ENCODE data around the gene PACS2.
A peak's percentile ranks its signal among the peaks of the same experiment; 100 is the strongest.
"Not testable (repeated sequence)": the region's sequence is repeated elsewhere in the genome, so short reads cannot be mapped to it uniquely, and the experiment has no call there.

PACS2 gene

DNA sequence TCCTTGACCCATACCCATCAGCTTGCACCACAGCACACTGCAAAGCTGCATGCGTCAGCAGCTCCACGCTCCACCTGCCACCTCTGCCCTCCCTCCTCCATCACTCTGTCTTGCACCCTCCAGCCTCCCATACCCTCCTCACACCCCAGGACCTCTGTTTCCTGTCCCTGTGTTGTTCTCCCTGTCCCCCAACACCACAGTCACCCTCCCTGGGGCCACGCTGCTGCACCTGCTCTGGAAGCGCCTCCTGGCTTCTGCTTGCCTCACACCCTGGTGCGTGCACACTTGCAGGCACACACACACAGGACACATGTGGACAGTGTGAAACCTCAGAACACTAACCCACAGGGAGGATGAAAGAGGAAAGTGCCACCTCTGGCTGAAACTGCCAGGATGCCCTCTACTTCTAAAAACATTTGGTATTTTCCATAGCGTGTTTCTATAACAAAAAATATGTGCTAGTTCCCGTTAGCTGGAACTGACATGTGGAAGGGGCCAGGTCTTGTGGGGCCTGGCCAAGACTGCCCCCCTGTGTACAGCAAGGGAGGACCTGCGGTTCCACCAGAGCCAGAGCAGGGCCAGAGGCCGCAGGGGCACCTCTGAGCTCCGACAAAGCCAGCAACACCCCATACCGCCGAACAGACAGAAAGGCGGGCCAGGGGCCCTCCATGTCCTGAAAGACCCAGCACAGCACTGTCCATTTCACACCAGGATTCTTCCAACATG is 23.8 kb upstream of the PACS2 start:
- TF ChIP-seq, protein P1, sequence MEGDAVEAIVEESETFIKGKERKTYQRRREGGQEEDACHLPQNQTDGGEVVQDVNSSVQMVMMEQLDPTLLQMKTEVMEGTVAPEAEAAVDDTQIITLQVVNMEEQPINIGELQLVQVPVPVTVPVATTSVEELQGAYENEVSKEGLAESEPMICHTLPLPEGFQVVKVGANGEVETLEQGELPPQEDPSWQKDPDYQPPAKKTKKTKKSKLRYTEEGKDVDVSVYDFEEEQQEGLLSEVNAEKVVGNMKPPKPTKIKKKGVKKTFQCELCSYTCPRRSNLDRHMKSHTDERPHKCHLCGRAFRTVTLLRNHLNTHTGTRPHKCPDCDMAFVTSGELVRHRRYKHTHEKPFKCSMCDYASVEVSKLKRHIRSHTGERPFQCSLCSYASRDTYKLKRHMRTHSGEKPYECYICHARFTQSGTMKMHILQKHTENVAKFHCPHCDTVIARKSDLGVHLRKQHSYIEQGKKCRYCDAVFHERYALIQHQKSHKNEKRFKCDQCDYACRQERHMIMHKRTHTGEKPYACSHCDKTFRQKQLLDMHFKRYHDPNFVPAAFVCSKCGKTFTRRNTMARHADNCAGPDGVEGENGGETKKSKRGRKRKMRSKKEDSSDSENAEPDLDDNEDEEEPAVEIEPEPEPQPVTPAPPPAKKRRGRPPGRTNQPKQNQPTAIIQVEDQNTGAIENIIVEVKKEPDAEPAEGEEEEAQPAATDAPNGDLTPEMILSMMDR (conservative IDR thresholded peaks at IDR 0.05; ENCODE audit: low read depth, low read length): peak; percentile 23
- DNase-seq (ENCODE audit: low read depth): no peak
- H3K4me3 ChIP-seq (ENCODE audit: low read length): no peak overlapping the region

DNA sequence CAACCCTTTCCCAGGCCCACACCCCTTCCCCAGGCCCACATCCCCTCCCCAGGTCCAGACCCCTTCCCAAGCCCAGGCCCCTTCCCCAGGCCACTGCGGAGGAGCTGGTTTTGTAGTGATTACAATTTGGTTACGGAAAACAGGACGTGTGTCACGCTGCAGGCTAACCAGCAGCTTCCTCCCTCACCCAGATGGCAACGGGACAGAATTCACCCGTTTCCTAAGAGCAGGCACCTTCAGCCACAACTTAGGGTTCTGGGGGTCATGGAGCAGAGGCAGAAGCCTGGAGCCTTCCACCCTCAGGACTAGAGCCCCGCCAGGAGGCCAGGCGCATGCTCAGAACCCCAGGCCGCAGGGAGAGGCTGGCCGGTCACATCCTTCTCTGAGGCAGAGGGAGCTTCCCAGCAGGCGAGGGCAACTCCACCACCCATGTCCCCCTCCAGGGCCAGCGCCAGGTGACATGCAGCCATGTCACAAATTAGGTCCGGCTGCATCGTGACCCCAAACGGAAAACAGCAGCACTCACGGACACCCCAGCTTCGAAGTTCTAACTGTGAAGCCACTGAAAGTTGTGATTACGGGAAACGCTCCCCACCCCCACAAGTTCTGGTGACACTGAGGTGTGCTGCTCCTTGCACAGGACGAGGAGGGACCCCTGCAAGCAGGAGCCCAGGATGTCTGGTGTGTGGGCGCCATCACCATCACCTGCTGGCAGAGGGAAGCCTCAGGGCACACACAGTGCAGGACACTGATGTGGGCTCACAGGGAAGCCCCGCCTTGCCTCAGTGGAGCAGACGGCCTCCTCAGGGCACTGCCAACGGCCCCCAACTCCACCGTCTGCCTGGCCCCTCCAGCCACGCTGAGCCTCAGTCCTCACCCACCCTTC is 21.5 kb upstream of the PACS2 start:
- no peak overlapping the region for H3K4me3 ChIP-seq (ENCODE audit: low read length)
- TF ChIP-seq, protein P1 (conservative IDR thresholded peaks at IDR 0.05; ENCODE audit: low read depth, low read length): no peak
- DNase-seq (ENCODE audit: low read depth): no peak

DNA sequence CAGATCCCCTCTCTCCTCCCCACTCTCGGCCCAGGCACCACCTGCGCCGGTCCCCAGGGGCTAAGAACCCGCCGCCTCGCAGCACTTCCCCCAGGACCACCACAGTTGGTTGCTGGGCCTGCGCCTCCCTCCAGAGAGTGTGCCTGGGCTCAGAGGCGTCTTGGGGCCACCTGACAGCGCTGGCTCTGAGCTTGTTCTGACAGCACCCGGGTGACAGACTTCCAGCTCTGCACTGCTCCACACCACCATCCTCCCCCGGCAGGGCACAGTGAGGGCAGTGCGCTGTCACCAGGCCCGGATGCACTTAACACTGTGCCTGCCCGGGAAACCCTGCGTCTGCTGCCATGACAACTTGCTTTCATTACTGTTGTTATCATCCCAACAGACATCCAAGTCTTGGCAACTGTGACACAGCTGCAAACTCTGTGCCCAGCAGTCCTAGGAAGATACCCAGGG is 20.4 kb upstream of the PACS2 start:
- no peak for DNase-seq (ENCODE audit: low read depth)
- H3K4me3 ChIP-seq (ENCODE audit: low read length): no peak overlapping the region
- TF ChIP-seq, protein P1 (conservative IDR thresholded peaks at IDR 0.05; ENCODE audit: low read depth, low read length): no peak

DNA sequence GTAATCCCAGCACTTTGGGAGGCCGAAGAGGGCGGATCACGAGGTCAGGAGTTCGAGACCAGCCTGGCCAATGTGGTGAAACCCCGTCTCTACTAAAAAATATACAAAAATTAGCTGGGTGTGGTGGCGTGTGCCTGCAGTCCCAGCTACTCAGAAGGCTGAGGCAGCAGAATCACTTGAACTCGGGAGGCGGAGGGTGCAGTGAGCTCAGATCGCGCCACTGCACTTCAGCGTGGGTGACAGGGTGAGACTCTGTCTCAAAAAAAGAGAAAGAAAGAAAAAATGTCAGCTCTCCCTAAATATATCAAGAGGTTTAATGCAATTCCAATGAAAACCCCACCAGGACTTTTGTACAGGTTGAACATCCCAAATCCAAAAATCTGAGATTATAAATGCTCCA is 17.2 kb upstream of the PACS2 start:
- DNase-seq (ENCODE audit: low read depth); H3K4me3 ChIP-seq (ENCODE audit: low read length): not testable (repeated sequence)

DNA sequence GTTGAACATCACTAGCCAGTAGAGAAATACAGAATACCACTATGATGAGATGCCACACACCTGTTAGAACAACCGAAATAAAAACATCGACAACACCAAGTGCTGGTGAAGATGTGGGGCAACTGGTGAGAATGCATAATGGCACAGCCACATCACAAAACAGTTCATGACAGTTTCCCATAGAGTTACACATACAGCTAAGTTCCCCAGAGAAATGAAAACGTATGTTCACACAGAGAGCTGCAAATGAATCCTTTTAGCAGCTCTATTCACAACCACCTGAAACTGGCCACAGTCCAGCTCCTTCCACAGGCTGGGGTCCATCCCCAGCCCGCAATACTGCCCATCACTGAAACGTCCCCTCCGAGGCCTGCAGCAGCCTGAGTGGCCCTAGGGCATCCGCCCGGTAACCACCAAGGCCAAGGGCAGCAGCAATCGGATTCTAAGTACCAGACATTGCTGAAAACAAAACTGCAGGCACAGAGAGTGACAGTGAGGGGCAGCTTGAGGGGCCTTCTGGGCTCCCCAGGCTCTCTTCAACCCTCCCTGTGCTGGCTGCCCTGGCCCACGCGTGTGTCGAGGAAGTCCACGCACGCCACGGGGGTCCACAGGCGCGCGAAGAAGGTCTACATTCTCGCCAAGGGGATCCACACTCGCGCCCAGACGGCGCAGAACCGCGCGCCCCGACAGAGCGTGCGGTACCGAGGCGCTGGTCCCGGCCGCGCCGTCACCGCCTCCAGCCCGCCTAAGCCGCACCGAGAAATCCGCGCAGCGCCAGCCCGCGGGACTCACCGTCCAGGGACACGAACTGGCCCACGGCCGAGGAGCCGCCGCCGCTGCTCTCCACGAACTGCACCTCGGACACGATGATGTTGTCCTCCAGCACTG is 14.7 kb upstream of the PACS2 start:
- TF ChIP-seq, protein P1 (conservative IDR thresholded peaks at IDR 0.05; ENCODE audit: low read depth, low read length): no peak
- no peak for DNase-seq (ENCODE audit: low read depth)
- H3K4me3 ChIP-seq (ENCODE audit: low read length): peak overlapping the region; percentile 71

DNA sequence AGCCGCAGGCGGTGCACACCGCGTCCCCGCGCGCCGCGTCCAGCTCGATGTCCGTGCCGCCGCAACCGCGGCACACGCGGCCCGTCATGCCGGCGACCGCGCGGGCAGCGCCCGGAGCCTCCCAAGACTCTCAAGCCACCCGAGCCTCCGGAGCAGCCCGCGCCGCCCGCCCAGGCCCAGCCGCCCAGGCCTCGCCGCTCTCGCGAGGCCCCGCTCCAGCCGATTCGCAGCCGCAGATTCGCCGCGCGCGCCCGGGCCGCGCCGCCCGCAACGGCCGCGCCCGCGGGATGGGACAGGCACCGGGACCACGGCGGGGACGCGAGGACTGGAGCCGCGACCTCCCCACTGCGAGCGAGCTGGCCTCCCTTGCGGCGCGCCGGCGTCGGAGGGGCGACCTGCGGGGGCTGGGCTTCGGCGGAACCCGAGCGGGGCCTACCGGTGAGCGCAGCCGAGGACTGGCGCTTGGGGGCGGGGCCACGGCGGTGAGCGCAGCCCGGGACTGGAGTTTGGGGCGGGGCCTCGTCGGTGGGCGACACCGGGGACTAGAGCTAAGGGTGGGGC is 13.9 kb upstream of the PACS2 start, which contains the start of gene BRF1:
TSS of gene BRF1 (minus strand) at position 460 of the 561 bp plus-strand sequence. CDS start at position 88, 372 bp downstream.
- peak; percentile 58 for DNase-seq (ENCODE audit: low read depth)
- TF ChIP-seq, protein P1 (conservative IDR thresholded peaks at IDR 0.05; ENCODE audit: low read depth, low read length): no peak
- peak within 1 kb of the TSS; percentile 71 for H3K4me3 ChIP-seq (ENCODE audit: low read length)

Data from retinal pigment epithelial cell (primary cell).